GM21447 (cell line): ENCODE results near the gene PRDM11.

Source experiments
- ATAC-seq: cut with Tn5 transposase; IDR thresholded peaks from one replicate; pipeline ENCODE4 v1.9.1; 2021; ENCODE audit not compliant: unreplicated experiment

The PRDM11 gene

DNA sequence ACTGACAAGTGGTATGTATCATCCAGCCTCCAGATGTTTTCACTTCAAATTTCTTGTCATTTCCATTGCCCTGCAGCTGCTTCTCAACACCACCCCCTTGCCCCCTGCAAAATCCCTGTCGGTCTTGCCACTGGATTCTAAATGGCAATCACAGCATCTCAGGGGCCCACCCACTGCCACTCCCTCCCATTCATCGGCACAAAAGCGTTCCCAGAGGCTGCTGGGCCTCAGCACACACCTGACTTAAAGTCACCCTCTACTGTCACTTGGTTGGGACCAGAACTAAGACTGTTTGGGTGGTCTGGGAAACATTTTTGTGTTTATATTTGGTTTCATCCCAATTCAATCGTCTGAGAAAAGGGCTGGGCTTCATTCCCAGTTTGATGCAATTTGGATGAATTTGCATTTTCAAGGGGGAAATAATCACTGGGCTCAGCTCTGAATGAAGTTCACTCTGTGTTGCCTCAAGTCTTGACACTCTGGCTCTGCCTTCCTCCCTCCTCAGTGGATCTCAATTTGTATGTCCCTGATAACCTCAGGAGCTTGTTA is 112.6 kb downstream of the PRDM11 start:
- ATAC-seq, result no peak

DNA sequence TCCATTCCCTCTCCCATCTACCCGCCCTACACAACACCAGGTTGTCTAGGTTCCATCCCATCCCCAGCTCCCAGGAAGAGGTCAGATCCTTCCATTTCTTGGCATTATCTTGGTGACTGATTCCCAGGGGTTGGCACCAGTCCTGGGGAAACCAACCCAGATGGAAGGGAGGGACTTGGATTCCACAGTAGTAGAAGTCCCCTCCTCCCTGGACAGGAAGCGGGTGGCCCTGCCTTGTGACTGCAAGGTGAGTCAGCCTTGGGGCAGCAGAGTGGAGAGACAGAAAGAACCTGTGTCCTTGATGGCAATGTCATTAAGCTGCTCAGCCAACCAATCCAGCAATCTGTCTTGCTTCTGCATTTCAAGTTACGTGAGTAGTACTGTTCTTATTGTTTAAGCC is 113.2 kb downstream of the PRDM11 start:
- no peak for ATAC-seq

DNA sequence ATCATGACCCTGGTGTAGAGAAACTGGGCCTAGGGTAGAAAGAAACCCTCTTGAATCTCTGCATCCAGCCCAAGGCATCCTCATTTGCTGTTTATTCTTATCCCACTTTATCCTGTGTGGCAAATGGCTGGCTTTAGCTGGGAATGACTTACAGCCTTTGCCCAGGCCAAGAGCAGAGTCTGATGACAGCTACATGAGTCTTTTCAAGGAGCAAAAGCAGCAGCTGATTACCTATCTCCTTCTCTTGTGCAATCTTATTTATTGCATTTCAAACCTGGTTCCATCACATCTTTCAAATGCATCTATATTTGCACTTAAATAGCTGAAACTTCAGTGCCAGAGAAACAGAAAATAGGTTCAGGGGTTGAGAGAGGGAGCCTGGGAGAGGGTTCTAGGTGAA is 113.6 kb downstream of the PRDM11 start:
- no peak for ATAC-seq

DNA sequence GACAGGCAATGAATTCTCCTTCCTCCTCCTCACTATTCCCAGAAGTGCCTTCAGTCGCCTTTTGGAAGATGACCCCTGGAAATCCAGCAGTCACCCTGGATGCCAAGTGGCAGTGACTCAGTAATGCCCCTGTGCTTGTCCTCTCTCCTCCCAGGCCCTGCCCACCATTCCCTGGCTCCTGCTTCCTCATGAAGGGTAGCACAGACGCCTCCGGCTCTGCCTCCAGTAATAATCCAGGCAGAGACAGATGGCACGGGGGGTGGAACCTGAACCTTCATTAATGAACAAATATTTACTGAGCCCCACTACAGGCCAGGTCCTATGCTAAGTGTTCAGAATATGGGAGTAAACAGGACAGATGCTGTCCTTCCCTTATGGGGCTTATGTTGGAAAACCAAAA is 116.5 kb downstream of the PRDM11 start:
- no peak for ATAC-seq

DNA sequence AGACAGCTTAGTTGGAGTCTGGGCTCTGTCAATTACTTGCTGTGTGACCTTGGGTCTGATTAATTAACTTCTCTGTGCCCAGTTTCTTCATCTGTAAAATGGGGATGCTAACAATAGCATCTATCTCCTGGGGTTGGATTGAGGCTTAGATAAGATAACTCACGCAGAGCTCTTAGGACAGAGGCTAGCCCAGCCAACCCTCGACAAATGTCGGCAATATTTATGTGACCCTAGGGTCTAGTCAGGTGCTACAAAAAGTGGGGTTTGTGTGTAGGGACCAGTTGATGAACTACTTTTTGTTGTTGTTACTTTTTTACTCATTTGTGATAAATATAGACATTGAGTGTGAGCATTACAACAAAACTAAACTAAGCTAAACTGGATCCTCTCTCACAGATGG is 117.3 kb downstream of the PRDM11 start:
- no peak for ATAC-seq

DNA sequence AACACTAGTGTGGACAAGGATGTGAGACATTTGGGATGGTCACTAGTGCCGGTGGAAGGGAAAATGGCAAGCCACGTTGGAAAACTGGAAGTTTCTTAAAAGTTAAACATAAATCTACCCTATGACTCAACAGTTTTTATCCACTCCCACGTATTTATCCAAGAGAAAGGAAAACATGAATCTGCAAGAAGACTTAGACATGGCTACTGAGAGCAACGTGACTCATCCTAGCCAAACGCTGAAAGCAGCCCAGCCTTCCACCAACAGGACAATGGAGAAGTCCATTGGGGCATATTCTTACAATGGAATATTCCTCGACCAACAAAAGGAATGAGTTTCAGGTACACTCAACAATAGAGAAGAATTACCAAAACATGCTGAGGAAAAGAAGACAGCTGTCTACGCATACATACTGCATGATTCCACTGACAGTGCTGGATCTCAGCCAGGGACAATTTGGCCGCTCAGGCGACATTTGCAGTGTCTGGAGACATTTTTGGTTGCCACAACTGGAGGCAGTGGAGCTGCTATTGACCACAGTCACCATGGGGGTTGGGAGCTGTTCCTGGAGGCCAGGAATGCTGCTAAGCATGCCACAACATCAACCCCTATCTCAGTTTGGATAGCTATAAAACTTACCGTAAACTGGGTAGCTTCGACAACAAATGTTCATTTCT is 118.5 kb downstream of the PRDM11 start:
- ATAC-seq, result no peak

DNA sequence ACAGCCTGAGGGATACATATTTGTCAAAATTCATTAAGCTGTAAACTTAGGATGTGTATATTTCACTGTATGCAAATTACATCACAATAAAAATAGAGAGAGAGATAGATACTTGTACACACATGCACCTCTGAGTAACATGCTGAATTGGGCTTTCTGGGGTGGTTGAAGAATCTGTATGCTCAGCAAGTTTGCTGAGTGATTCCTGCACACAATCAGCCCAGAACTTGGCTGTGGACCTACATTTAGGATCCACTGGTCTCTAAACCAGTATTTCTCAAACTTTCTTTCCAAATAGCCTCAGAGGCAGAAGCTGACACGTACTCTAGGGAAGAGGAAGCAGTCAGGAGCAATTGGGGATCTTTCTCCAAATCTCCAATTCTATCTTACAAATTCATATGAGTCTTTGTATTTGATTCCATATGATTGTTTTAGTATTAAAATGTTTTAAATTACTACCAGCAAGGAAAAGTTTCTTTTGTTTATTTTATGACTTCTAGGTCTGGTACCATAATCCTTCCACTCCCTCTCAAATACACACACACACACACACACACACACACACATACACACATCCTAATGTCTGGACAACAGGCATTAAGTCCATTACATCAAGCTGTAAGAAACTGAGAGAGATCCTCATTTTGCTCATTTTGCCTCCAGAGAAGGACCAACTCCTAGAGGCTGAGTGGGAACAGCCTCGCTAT is 119.7 kb downstream of the PRDM11 start:
- no peak for ATAC-seq

DNA sequence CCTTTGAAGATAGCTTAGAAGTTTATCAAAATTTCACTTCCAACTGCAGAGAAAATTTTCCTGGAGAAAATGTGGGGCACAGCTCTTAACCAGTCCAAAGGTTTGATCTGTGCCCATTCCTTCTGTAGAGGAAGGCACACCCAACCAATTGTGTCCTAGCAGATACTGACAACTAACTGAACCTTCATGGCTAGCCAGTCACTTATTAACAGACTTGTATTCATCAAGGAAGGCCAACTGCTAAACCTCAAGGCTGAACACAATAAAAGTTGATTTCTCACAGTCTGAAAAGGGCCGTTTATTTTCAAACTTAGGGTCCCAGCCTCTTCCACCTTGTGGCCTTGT is 120.2 kb downstream of the PRDM11 start:
- ATAC-seq, result no peak

DNA sequence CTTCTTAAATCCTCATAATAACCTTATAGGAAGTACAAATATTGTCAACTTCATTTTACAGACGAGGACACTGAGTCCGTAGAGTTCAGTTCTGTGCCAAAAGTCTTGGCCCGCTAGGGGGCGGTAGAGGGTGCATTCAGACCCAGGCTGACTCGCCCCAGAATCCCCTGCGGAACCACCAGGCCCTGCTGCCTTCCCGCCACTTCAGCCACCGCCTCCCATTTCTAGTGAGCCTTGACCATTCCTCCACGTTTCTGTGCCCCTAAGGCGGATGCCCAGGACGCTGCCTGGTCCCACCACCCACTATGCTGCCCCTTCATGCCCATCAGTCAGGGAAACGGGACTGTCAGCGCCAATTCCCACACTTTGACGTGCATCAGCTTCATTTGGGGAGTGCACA is 120.6 kb downstream of the PRDM11 start:
- ATAC-seq, result no peak

DNA sequence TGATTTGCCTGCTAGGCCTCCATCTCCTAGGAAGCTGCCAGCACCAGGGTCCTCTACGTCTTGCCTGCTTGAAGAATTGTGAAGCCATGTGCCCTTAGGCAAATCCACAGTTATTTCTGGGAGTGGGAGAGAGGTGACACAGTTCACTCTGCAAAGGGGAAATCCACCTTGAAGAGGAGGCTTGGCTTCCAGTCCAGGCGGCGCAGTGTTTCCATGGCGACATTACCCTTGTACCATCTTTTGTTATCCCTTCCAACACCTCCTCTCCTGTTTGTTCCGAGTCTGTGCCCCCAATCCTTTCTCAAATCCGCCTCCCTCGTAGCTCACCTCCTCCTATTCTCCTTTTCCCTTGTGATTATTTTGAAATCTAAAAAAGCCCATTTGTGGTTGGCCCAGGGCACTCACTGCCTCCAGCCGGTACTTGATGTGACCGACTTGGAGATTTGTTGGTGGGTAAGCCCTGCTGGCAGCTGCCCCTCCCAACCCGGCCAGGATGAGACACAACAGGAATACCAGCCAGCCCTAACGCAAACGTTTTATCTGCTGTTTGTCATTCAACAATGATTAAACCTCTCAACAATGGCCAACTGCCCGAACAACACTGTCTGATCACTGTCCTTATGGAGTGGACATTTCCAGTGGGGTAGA is 121.3 kb downstream of the PRDM11 start:
- ATAC-seq, result no peak

DNA sequence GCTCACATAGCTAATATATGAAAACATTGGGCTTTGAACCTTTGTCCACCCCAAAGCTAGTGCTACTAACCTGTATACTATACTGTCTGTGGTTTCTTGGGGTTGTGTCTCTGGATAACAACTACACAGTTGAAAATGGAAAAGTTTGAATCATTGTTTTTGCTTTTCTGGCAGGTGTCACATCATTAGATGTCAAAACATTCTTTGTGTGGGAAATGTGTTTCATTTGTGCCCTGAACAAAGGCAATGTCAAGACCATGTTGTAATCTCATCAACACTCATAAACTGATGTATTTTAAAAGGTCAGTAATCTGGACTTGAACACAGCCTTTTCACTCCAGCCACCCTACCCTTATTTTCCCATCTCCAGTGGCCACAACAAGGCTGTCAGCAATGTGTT is 123.2 kb downstream of the PRDM11 start:
- ATAC-seq, result no peak

DNA sequence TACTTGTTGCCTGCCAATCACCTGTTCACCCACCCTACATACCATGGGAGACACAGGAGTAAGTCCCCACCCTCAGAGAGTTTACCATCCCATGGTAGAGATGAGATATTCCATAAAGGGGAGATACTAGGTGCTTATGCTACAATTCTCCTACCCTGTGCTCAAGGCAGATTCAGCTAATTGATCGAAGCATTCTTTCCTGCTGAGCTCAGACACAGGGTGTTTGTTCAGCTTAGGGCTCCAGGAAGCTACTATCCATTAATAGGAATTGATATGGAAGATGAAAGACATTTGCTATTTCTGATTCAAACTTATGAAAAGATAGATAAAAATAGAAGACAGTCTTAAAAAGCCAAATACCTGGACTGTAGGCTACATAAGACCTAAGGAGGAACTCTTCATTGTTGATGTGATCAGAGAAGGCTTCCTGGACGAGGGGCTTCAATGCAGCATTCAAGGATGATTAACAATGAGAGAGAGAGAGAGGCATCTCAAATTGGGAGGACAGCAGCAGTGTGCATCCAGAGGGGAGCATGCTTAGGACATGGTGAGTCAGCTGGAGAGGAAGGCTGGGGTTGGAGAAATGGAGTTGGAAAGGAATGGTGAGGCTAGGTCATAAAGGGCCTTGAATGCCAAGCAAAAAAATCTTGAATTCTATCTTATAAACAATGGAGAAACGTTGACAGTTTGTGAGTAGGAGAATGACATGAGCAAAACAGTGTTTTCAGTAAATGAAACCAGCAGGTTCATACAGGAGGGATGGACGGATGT is 124.7 kb downstream of the PRDM11 start:
- ATAC-seq, result no peak

DNA sequence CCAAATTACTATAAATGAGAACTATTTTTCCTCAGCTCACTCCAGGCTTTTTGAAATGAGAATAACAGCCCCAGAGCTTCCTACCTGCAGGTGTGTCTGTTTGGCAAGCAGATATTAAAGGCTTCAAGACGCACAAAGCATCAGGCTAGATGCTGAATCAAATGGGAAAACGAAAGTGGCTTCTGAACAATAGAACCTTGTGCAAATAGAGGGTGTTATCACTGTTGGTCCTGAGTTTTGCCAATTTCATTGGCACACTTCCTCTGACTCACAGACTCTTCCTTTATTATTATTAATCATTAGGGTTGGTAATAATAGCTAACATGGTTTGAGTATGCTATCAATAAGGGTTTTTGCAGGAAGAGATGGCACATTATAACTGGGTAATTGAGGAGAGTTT is 126.3 kb downstream of the PRDM11 start:
- ATAC-seq, result no peak

DNA sequence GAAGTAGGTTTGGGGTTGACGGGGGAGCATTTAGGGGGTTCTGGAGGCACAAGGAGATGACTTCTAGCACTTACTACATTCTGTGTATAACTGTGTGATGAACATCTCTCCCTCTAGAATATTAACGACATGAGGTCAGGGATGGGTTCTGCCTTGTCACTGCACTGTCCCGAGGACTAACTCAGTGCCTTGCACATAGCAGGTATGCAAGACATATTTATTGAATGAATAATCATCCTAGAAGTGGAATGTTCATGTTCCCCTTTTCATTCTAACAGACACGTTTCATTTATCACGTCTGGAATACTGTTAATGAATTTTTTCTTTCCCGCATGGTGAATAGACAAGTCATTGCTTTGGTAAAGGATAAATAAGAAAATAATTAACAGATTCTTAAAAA is 127.1 kb downstream of the PRDM11 start:
- ATAC-seq, result no peak

DNA sequence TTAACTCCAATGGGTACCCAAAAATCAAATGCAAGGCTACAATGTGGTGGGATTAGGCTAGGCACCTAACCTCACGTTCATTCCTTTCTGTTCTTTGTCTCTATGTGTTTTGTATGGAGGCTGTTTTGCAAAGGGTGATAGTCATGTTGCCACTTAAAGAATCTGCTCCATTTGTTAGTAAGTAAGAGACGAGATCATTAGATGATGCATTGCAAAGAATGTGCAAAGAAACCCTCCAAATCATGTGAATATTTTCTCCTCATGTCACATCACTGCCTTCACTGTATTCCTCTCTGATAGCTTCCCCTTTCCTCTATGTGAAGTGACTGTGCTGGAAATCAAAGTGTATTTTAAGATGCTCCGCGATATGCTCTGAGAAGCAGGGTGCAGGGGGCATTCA is 127.8 kb downstream of the PRDM11 start:
- no peak for ATAC-seq

DNA sequence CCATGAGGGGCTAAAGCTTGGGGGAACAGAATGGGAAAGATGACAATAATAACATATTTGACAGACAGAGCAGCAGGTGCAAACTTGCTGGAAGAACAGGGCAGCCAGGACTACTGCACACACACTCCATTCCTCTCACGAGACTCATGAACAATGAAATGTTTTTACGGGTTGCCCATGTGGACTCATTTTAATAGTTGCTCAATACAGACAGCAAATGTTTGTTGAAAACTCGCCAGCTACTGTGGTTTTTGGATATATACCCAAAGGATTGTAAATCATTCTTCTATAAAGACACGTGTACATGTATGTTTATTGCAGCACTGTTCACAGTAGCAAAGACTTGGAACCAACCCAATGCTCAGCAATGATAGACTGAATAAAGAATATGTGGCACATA is 129.4 kb downstream of the PRDM11 start:
- no peak for ATAC-seq

DNA sequence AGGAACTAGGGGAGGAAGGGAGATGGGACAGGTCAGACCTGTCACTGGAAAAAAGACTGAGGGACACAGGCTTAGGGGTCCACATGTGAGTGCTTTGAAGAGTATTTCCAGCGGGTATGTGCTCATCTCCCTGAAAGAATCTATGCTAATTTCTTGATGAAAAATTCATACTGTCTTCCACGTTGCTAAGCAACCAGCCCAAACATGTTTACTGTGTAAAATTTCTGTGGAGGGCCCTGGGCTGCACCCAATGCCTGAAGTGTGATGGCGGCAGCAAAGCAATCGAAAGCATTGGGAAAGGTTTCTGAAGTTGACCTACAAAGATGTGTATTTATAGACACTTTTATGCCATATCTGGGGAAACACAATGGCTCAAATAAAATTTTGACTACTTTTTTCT is 132.3 kb downstream of the PRDM11 start:
- ATAC-seq, result no peak

DNA sequence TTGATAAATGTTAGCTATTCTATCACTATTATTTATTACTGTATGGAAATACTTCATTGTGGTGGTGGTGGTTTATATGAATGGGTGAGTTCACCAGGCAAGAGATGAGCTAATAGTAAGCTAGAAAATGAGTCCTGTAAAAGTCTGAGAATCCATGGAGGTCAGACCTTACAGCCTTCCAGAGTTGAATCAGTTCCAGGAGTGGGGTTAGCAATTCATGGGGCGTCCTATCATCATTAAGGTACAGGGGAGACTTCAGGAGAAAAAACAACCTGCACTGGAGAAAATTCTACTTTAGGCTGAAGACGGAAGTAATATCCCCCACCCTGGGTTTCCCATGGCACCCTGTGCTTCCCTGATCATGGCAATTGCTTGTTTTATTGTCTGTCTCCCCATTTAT is 133.2 kb downstream of the PRDM11 start:
- no peak for ATAC-seq

DNA sequence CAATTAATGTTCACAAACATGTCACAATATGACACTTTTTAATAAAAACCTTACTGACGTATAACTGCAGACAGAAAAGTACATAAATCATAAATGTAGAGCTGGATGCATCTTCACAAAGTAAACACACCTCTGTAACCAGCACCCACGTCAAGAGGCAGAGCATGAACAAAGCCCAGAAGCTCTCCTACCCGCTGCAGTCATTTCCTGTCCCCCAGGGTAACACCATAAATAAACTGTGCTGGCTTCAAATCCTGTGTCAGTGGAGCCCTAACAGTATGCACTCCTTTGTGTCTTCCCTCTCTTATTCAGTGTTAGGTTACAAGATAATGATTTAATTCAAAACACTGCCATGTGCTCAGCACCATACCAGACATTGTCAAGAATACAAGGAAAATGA is 134.0 kb downstream of the PRDM11 start:
- no peak for ATAC-seq

DNA sequence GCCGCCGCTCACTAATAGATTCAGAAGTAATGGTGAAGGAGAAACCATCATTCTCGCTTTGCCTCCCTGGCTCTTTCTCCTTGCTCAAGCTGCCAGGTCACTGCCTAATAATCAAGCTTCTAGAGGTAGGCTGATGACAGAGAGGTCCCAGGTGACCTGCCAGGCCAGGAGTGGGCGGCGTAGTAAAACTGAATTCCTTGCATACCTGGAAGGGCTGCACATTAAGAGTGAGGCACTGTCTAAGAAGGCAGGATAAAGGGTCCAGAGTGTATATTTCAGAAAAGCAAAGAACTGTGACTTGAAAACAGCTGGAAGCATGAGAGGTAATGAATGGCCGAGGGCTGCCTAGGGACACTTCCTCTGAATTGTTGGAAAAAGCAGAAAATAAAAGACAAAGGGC is 135.6 kb downstream of the PRDM11 start:
- ATAC-seq, result no peak
